Gastrocnemius medialis (tissue), 4 donors: ENCODE data around the gene RERE. TPM values are rescaled to one million over a fixed set of nuclear protein-coding genes. Genes with fewer than 3 reads are reported as not detected.

ENCODE experiments used
- ATAC-seq, 2 donors: fragments of 150-250 bp; one replicate each; pipeline ENCODE4 v1.9.1; 2016
- DNase-seq, 2 donors: peaks; one replicate each; pipeline ENCODE4 v3.0.0-alpha.2; 2019
- H3K27ac ChIP-seq, 4 donors: fragments of 200-600 bp; sonication (generic); 1 replicate in 1 of 4; 2 replicates in 3 of 4; pipeline ENCODE4 v1.5.1; 2016 to 2018; ENCODE audit warnings: mild to moderate bottlenecking in 2 of 4, moderate library complexity in 1 of 4
- H3K27me3 ChIP-seq, 3 donors: fragments of 200-600 bp; sonication (generic) in 2 of 3; 1 replicate in 1 of 3; 2 replicates in 2 of 3; pipeline versions ENCODE4 v1.5.1 to v1.6.0; 2016 to 2019; ENCODE audit warnings: mild to moderate bottlenecking in 1 of 3, moderate library complexity in 1 of 3
- H3K36me3 ChIP-seq, 2 donors: fragments of 200-600 bp; sonication (generic) in 1 of 2; one replicate each; pipeline ENCODE4 v1.5.1; 2017 to 2018
- H3K4me1 ChIP-seq, 2 donors: fragments of 200-600 bp; sonication (generic) in 1 of 2; one replicate each; pipeline ENCODE4 v1.5.1; 2016 to 2017; ENCODE audit warnings: mild to moderate bottlenecking in 2 of 2
- H3K4me3 ChIP-seq, 4 donors: fragments of 200-600 bp; sonication (generic) in 3 of 4; 1 replicate in 1 of 4; 2 replicates in 3 of 4; pipeline ENCODE4 v1.5.1; 2016 to 2019; ENCODE audit warnings: mild to moderate bottlenecking in 2 of 4
- H3K9me3 ChIP-seq, 3 donors: fragments of 200-600 bp; sonication (generic) in 2 of 3; 1 replicate in 1 of 3; 2 replicates in 2 of 3; pipeline ENCODE4 v1.5.1; 2016 to 2019
- POLR2A ChIP-seq, 2 donors: fragments of 450-650 bp; IDR thresholded peaks; one replicate each; pipeline ENCODE4 v1.6.1; 2017; ENCODE audit warnings: antibody characterized with exemption in 2 of 2, mild to moderate bottlenecking in 2 of 2, moderate library complexity in 2 of 2
- in situ Hi-C, 4 donors: fragments of 200-750 bp; cut with MboI; loops; one replicate each; pipeline versions ENCODE4 v1.15.0 to v1.8.0; 2017; ENCODE audit warnings: low sequenced_read_pairs in 4 of 4
- intact Hi-C: fragments of 100-400 bp; cut with DNase I; formaldehyde crosslinking; loops from one replicate; pipeline ENCODE4 v1.15.1; 2023; ENCODE audit warnings: low total_unique reads
- total RNA-seq, 4 donors: library from RNA; depleted of rRNA; stranded (reverse); fragments of >200 nt; gene quantifications; one replicate each; pipeline versions ENCODE4 v1.1.0 to v1.2.3, GENCODE V29; 2016
- TF ChIP-seq, protein P1 (sequence below), 5 experiments: fragments of 450-650 bp in 3 of 5; fragments of 200-600 bp in 2 of 5; sonication (generic) in 2 of 5; IDR thresholded peaks in 4 of 5; conservative IDR thresholded peaks in 1 of 5; 1 replicate in 4 of 5; 2 replicates in 1 of 5; pipeline ENCODE4 v1.5.1; 2016 to 2019; ENCODE audit warnings: antibody characterized with exemption in 5 of 5, mild to moderate bottlenecking in 3 of 5, moderate library complexity in 3 of 5

The RERE gene
- total RNA-seq, 4 donors from 2014 or later: 60.8 to 106 (median 102) TPM

- in situ Hi-C loops (loop anchor here in 1 of 4 donors (25.0 kb wide), 1 partner anchor 99 kb away; no protein-coding TSS in a partner anchor), intact Hi-C loops (loop anchor here (2.0 kb wide), 1 partner anchor 41 kb away; no protein-coding TSS in a partner anchor)
- Histone ChIP-seq H3K4me1 (peaks cover 67 to 71% of the 10 kb centered on the region in 2 donors), H3K27me3 (no peaks in the 10 kb centered on the region), H3K36me3 (no peaks in the 10 kb centered on the region), H3K9me3 (no peaks in the 10 kb centered on the region), H3K27ac (peak overlapping the region; percentile 81 to 85 (median 84)), H3K4me3 (peak overlapping the region in 1 of 4 donors; percentile 10)
- TF ChIP-seq POLR2A (IDR thresholded peaks at IDR 0.05): no peak
- TF ChIP-seq, protein P1, sequence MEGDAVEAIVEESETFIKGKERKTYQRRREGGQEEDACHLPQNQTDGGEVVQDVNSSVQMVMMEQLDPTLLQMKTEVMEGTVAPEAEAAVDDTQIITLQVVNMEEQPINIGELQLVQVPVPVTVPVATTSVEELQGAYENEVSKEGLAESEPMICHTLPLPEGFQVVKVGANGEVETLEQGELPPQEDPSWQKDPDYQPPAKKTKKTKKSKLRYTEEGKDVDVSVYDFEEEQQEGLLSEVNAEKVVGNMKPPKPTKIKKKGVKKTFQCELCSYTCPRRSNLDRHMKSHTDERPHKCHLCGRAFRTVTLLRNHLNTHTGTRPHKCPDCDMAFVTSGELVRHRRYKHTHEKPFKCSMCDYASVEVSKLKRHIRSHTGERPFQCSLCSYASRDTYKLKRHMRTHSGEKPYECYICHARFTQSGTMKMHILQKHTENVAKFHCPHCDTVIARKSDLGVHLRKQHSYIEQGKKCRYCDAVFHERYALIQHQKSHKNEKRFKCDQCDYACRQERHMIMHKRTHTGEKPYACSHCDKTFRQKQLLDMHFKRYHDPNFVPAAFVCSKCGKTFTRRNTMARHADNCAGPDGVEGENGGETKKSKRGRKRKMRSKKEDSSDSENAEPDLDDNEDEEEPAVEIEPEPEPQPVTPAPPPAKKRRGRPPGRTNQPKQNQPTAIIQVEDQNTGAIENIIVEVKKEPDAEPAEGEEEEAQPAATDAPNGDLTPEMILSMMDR (IDR thresholded peaks at IDR 0.05 in 4 of 5, conservative IDR thresholded peaks at IDR 0.05 in 1 of 5): no peak
- ATAC-seq (peak; percentile 55 to 74), DNase-seq (peak in 1 of 2 donors; percentile 18)
Observed at GRCh38 chr1:8661185-8662110, 156.0 kb downstream of the RERE start.

GRCh38 chr1:8660411-8660828 lies 157.0 kb downstream of the RERE start:
- peak in 1 of 2 donors; percentile 33 for TF ChIP-seq POLR2A (IDR thresholded peaks at IDR 0.05)
- TF ChIP-seq, protein P1 (IDR thresholded peaks at IDR 0.05 in 4 of 5, conservative IDR thresholded peaks at IDR 0.05 in 1 of 5): no peak
- H3K4me1 ChIP-seq: peaks cover 56 to 61% of the 10 kb centered on the region in 2 donors
- H3K27ac ChIP-seq: peak overlapping the region; percentile 81 to 85 (median 84)
- no peak overlapping the region for H3K4me3 ChIP-seq
- ATAC-seq: peak; percentile 98 to 99
- in situ Hi-C loops: loop anchor here in 1 of 4 donors (25.0 kb wide), 1 partner anchor 98 kb away; no protein-coding TSS in a partner anchor
- peak; percentile 76 to 86 for DNase-seq
- H3K9me3 ChIP-seq: no peaks in the 10 kb centered on the region
- no peaks in the 10 kb centered on the region for H3K27me3 ChIP-seq
- no peaks in the 10 kb centered on the region for H3K36me3 ChIP-seq
- intact Hi-C loops: loop anchor here (2.0 kb wide), 1 partner anchor 42 kb away; no protein-coding TSS in a partner anchor

DNA sequence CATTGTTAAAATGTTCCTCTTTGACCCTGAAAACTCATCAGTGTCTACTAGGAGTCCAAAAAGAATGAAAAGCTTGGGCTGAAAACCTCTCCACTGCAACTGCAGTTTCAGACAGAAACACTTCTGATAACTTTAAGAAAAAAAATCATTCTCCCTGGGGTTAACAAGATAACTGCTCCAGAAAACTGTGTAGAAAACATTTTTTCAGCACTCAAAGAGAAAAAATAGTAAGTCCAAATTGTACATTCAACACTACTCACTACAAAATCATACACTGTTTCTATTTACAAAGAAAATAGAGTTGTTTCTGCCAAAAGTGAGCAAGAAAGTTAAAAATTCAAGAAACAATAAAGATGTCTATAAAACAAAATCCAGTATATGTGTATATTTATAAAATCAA lies 157.8 kb downstream of the RERE start:
- peaks cover 49 to 53% of the 10 kb centered on the region in 2 donors for H3K4me1 ChIP-seq
- H3K27ac ChIP-seq: peak overlapping the region; percentile 81 to 85 (median 84)
- intact Hi-C loops: no loop called here
- H3K36me3 ChIP-seq: no peaks in the 10 kb centered on the region
- in situ Hi-C loops: loop anchor here in 1 of 4 donors (25.0 kb wide), 1 partner anchor 97 kb away; no protein-coding TSS in a partner anchor
- no peak for TF ChIP-seq POLR2A (IDR thresholded peaks at IDR 0.05)
- TF ChIP-seq, protein P1 (IDR thresholded peaks at IDR 0.05 in 4 of 5, conservative IDR thresholded peaks at IDR 0.05 in 1 of 5): no peak
- DNase-seq (no peak), ATAC-seq (no peak)
- no peak overlapping the region for H3K4me3 ChIP-seq
- no peaks in the 10 kb centered on the region for H3K27me3 ChIP-seq
- no peaks in the 10 kb centered on the region for H3K9me3 ChIP-seq

GRCh38 chr1:8653878-8654277 lies 163.6 kb downstream of the RERE start:
- no peak for DNase-seq
- TF ChIP-seq, protein P1 (IDR thresholded peaks at IDR 0.05 in 4 of 5, conservative IDR thresholded peaks at IDR 0.05 in 1 of 5): no peak
- TF ChIP-seq POLR2A (IDR thresholded peaks at IDR 0.05): no peak
- Histone ChIP-seq H3K36me3 (no peaks in the 10 kb centered on the region), H3K9me3 (no peaks in the 10 kb centered on the region), H3K4me1 (peaks cover 13 to 25% of the 10 kb centered on the region in 2 donors), H3K4me3 (no peak overlapping the region), H3K27ac (no peak overlapping the region), H3K27me3 (no peaks in the 10 kb centered on the region)
- no peak for ATAC-seq
- in situ Hi-C loops: loop anchor here in 1 of 4 donors (25.0 kb wide), 1 partner anchor 92 kb away; no protein-coding TSS in a partner anchor
- intact Hi-C loops: no loop called here
